GM21515 (cell line): ENCODE data around the gene CFAP74.
A peak's percentile ranks its signal among the peaks of the same experiment; 100 is the strongest.

Experiments
- ATAC-seq: cut with Tn5 transposase; IDR thresholded peaks from one replicate; pipeline ENCODE4 v1.9.1; 2021; ENCODE audit not compliant: unreplicated experiment

The CFAP74 gene

DNA sequence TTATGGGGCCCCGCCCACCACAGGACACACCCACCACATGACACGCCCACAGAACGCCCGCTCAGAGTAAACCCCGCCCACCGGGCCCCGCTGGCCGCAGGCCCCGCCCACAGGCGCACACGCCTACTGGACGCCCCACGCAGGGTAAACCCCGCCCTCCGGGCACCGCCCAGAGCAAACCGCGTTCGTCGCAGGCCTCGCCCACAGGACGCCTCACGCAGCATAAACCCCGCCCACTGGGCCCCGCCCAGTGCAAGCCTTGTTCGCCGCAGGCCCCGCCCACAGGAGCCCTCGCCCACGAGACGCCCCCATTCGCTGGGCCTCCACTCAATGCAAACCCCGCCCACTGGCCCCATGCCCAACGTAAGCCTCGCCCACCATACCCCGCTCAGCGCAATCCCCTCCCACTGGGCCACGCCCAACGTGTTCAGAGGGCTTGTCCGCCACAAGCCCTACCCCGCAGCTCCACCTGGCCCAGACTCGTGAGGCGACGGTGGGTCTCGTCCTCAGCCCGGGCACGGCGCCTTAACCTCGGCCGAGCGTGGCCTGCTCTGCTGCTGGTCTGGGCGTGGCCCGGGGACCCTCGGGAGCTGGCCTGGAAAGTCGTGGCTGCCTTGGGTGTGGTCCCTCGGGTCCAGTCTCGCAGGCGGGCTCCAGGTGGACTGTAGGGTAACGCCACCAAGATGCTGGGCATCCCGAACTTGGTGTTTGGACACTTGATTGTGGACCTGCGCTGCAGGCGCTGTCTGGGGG is 84.1 kb downstream of the CFAP74 start:
- peak; percentile 68 for ATAC-seq

DNA sequence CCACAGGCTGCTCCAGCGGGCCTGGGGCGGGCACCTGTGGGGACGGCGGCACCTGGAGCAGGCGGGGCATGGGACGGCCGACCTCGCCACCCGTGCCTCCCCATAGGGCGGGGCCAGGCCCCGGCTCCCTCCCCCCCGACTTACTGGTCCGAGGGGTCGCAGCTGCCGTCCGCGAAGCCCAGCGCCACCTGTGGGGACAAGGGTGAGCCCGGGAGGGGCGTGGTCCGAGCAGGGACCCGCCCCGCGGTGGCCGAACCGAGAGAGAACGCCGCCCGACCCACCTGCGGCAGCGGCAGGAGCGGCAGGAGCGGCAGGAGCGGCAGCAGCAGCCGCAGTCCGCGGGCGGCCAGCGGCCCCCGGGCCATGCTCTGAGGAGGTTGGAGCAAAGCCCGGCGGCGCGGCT is 84.7 kb downstream of the CFAP74 start, which contains the start of gene TMEM52:
TMEM52 (minus strand) TSS at position 379 of the 403 bp plus-strand sequence; CDS start at position 365, 14 bp downstream.
- ATAC-seq = no peak

DNA sequence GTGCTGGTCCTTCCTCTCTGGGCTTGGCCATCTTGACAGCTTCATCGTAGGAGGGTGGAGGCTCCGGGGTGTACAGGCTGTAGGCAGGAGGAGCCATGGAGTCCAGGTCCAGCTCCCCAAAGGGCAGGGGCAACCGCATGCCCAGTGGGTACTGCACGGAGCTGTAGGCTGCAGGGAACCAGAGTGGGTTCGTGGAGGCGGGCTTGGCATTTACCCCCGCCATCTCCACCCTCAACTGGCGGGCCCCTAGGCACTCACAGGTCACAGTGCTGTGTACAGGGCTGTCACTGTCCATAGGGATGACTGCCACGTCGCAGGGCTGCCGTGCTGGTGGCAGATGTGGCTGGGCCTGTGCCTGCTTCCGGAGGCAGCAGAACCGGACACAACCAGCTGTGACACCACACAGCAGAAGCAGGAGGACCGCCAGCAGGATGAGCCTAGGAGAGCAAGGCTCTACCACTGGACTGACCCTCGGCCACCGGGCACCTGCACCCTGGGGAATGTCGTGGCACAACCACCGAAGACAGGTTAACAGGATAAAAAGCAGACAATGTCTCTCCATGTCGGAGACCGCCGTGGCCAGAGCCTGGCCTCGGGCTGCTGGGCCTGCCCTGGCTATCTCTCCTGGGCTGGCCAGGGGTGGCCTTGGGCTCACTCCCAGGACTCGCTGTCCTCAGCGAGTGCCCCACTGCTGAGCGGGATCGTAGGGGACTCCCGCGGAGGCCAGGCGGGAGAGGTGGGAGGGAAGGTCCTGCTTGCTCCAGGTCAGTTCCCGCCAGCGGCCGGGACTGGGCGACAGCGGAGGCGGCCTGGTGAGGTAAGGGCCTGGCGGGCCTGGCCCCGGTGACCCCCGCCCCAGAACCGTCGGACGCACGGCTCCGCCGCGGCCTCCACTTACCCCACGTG is 85.3 kb downstream of the CFAP74 start:
- ATAC-seq = no peak

DNA sequence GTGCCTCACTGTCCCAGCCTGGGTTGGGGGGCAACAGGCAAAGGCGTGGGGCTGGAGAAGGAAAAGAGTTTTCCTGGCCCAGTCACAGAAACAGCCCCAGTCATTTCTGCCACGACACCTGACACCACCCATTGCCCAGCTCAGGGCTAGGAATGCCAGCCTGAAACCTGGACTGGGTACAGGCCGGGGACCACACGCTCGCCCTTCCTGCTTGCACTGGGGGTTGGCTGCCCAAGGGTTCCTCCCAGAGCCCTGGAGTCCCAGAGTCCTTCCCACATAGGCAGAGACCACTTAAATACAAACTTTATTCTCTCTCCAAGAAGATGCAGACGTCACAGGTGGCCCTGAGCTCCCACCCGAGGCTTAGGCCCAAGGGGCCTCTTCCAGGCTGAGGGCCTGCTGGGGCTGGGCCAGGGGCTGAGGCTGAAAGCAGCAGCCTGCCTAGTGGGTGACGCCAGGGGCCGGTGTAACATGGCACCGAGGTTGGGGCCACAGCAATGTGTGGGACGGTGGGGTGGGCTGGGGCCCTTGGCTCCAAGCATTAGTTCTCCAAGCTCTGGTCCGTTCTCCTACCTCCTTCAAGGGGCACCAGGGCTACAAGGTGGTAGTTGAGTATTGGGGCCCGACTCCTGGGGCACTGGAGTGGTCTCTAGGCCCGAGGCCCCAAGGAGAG is 86.1 kb downstream of the CFAP74 start:
- no peak for ATAC-seq

- no peak for ATAC-seq
Observed at GRCh38 chr1:1916851-1917251, 86.7 kb downstream of the CFAP74 start.

- ATAC-seq = no peak
Observed at GRCh38 chr1:1915911-1916840, 87.4 kb downstream of the CFAP74 start.

- ATAC-seq = no peak
Observed at GRCh38 chr1:1914971-1915692, 88.5 kb downstream of the CFAP74 start, which contains the start of gene CALML6. CALML6 (plus strand) TSS chr1:1915260; CDS start chr1:1915281, 21 bp downstream.

GRCh38 chr1:1914101-1914970 is 89.2 kb downstream of the CFAP74 start:
- ATAC-seq = no peak

DNA sequence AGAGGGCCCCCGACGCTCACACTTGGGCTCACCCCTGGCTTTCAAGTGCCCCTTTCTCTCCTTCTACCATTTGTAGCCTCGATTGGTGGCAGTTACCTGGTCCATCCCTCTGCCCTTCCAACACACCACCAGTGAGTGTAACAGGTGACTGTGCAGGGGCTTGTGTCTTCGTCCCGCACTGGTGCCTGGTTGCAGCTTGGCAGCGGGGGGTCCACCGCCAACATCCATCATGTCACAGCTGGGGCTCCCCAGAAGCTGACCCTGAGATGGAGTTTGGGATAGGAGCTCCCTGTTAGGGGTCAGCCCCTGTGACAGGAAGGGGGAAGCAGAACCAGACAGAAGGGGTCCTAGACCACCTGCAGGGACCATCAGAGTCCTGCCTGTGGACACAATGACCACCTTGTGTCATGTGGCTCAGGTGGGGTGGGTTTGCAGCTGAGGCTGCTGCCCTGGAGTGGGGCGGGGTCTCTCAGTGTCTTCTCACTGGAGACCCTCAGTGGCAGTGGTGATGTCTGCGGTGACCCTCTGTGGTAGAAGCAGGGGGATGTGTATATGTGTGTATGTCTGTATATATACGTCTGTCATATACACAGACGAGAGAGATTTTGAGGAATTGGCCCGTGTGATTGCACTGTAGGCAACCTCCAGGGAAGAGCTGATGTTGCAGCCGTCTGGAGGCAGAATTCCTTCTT is 92.1 kb downstream of the CFAP74 start:
- ATAC-seq = no peak

DNA sequence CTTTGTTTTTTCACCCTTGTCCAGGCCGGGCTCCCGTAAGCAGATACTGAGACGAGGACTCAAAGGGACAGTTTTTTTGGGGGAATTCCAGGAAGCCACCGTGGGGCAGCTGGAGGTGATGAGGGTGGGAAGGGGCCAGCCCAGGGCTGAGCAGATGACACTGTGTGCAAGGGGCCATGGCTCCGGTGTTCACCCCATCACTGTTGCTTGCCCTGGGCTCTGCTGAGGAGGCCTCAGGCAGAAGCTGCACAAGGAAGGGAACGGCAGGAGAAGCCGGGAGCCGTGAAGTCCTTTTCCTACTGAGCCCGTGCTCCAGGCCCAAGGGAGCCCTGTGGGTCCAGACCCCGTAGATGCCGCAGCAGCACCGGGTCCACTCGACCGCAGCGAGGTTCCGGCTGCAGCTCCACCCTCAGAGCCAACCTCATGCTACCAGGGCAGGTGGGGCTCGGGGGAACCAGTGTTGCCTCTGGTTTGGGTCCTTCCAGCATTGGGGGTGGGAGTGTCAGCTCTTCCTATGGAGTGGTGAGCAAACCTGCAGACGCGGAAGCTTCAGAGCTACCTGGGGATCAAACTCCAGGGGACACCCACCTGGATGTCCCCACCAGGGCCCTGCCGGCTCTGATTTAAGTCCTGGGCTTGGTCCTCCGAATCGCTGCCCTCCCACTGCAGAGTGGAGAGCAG is 92.8 kb downstream of the CFAP74 start:
- ATAC-seq = no peak

GRCh38 chr1:1910033-1910465 is 93.5 kb downstream of the CFAP74 start:
- ATAC-seq = no peak

DNA sequence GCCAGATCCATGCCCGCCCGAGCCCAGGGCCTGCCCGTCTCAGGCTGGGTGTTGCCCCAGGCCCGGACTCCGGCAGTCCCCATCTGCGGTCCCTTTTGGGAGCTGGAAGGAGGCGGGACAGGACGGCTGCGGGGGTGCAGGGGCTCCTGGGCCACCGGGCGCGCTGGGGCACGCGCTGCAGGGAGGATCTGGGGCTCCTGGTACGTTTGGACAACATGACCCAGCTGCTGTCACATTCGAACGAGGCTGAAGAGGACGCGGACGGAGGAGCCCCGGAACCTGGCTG is 95.1 kb downstream of the CFAP74 start:
- ATAC-seq = no peak

DNA sequence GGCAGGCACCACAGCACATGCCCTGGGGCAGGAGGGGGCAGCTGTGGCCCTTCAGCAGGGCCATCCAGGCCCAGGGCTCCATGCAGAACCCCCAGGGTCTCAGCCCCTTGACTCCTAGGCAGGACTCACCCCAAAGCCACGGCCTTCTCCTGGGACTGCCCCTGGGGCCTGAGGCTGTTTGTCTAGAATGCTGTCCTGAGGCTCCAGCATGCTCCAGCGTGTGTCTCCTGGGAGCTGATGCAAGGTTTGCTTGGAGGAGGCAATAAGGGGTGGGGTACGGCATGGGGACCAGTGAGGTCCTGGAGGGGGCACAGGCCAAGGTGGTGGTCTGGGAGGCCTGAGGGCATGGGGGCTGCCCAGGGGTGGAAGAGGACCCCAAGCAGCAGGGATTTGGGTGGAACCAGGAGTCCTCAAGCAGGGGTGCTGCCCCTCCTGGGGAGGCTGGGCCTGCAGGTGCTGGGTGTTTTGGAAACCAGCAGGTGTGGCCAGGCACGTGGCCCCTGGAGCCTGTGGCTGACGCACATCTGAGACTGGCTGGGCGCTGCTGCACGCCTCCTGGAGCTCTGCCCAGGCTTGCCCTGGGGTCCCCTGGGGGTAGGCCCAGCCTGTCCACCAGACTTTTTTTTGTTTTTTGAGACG is 96.4 kb downstream of the CFAP74 start:
- ATAC-seq = no peak

DNA sequence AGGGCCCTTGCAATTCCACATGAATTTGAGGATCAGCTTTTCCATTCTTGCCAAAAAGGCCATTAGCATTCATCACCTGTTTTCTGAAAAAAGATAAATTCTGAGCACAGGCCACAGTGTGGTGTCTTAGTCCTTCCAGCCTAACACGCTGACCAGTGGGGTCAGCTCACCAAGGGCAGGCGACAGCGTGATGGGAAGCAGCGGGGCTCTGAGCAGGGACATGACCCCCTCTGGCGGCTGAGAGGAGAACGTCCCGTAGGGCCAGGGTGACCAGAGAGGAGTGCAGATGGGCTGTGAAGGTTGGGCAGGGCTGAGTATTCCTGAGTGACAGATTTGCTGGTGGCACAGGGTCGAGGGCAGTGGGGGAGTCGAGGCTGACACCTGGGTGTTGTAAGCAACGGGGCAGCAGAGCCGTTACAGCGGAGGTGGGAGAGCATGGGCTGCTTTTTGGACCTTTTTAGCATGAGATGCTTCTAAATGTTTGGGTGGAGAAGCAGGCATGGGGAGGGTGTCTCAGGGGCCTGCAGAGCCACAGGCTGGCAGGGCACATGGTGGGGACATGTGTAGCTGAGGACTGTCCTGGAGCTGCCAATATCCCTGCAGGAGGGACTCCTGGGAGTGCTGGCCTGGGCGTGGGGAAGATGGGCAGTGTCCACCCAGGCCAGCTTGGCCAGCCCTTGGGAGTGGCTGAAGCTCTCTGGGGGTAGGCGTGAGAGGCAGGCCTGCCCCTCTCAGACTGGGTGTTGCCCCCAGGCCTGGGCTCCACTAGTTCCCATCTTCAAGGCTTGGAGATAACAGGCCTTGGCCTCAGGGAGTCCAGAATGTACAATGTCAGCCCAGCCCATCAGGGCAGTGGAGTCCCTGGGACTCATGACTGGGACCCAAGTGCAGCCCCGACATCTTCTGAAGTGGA is 97.1 kb downstream of the CFAP74 start:
- ATAC-seq = no peak

- ATAC-seq = no peak
Observed at GRCh38 chr1:1903224-1903623, 100.4 kb downstream of the CFAP74 start.

- ATAC-seq = no peak
Observed at GRCh38 chr1:1901641-1902294, 101.8 kb downstream of the CFAP74 start.
